Caco-2 (cell line): ENCODE results near the gene DDHD1. TPM values are rescaled to one million over a fixed set of nuclear protein-coding genes. Genes with fewer than 3 reads are reported as not detected.
"Not testable (repeated sequence)": the region's sequence is repeated elsewhere in the genome, so short reads cannot be mapped to it uniquely, and the experiment has no call there.

Experiments used
- BruUV-seq: library from RNA; stranded (reverse); fragments of 400-500 nt; replicated peaks from 2 replicates; lab custom pipeline; 2021; lab: Mats Ljungman, UMichigan
- CTCF ChIA-PET: fragments of 300-600 bp; sonication (Branson Sonifier 250); formaldehyde crosslinking; loops from one replicate; lab custom pipeline; 2022; ENCODE audit warnings: antibody characterized with exemption; lab: Charles Lee
- POLR2A ChIA-PET: fragments of 300-600 bp; sonication (Branson Sonifier 250); formaldehyde crosslinking; loops from one replicate; lab custom pipeline; 2022; ENCODE audit warnings: antibody characterized with exemption; lab: Charles Lee
- DNase-seq, 2 experiments: peaks; one replicate each; pipeline versions ENCODE4 v3.0.0 to v3.0.0-alpha.2; 2020 to 2022
- H3K27me3 ChIP-seq: replicated peaks from 2 replicates; pipeline ENCODE4 v1.6.0; 2011; ENCODE audit warnings: low read length; ENCODE audit not compliant: control insufficient read depth, insufficient read depth
- H3K36me3 ChIP-seq: 2 replicates; pipeline ENCODE4 v1.5.1; 2011; ENCODE audit warnings: low read length; ENCODE audit not compliant: control insufficient read depth, insufficient read depth
- H3K4me1 ChIP-seq: fragments of 250-450 bp; sonication (Bioruptor Pico); 2 replicates; pipeline ENCODE4 v1.5.1; 2020; ENCODE audit warnings: mild to moderate bottlenecking
- H3K4me3 ChIP-seq: 2 replicates; pipeline ENCODE4 v1.5.1; 2011; ENCODE audit warnings: low read depth, mild to moderate bottlenecking, control low read depth, low read length
- H3K9me3 ChIP-seq: fragments of 250-450 bp; sonication (Bioruptor Pico); 2 replicates; pipeline ENCODE4 v1.5.1; 2020; ENCODE audit warnings: mild to moderate bottlenecking, moderate library complexity
- H3K27ac Mint-ChIP-seq: one replicate; pipeline ENCODE4 v1.8.0; 2022; ENCODE audit warnings: mixed read lengths; ENCODE audit not compliant: unreplicated experiment
- H3K27me3 Mint-ChIP-seq: one replicate; pipeline ENCODE4 v1.8.0; 2022; ENCODE audit warnings: mixed read lengths; ENCODE audit not compliant: insufficient read depth, unreplicated experiment
- H3K36me3 Mint-ChIP-seq: one replicate; pipeline ENCODE4 v1.8.0; 2022; ENCODE audit warnings: mild to moderate bottlenecking, mixed read lengths; ENCODE audit not compliant: insufficient read depth, unreplicated experiment
- H3K4me1 Mint-ChIP-seq: one replicate; pipeline ENCODE4 v1.8.0; 2022; ENCODE audit warnings: low read depth, mixed read lengths; ENCODE audit not compliant: unreplicated experiment
- H3K4me3 Mint-ChIP-seq: one replicate; pipeline ENCODE4 v1.8.0; 2022; ENCODE audit warnings: mild to moderate bottlenecking, moderate library complexity, mixed read lengths; ENCODE audit not compliant: unreplicated experiment
- H3K9me3 Mint-ChIP-seq: one replicate; pipeline ENCODE4 v1.8.0; 2022; ENCODE audit warnings: mixed read lengths; ENCODE audit not compliant: unreplicated experiment
- CTCF ChIP-seq, 2 experiments: fragments of 200-600 bp in 1 of 2; IDR thresholded peaks; 1 replicate in 1 of 2; 2 replicates in 1 of 2; pipeline versions ENCODE4 v1.5.1 to v1.8.0; 2011 to 2022; ENCODE audit warnings: antibody characterized with exemption in 1 of 2, control low read depth in 1 of 2, inconsistent platforms in 1 of 2, low read depth in 1 of 2, low read length in 1 of 2, mild to moderate bottlenecking in 1 of 2, moderate library complexity in 1 of 2; ENCODE audit not compliant: insufficient read depth in 1 of 2, severe bottlenecking in 1 of 2, unreplicated experiment in 1 of 2
- intact Hi-C: fragments of 100-400 bp; cut with micrococcal nuclease; formaldehyde crosslinking; loops from one replicate; pipeline ENCODE4 v1.10.0; 2022; ENCODE audit not compliant: unreplicated experiment
- total RNA-seq: library from RNA; stranded (reverse); gene quantifications from 2 replicates; pipeline ENCODE4 v1.2.3, GENCODE V29; 2022

The DDHD1 gene
- total RNA-seq, 1 experiment from 2014 or later = 8.8 TPM

- intact Hi-C loops = no loop called here
- TF ChIP-seq CTCF (IDR thresholded peaks at IDR 0.05; ENCODE audit: insufficient read depth in 1 of 2, low read depth in 1 of 2, low read length in 1 of 2, severe bottlenecking in 1 of 2, unreplicated experiment in 1 of 2) = no peak
- no TSS peak for BruUV-seq
- ChIA-PET POLR2A (no interaction called here), CTCF (no interaction called here)
- no peak overlapping the region for H3K4me3 Mint-ChIP-seq
- H3K9me3 Mint-ChIP-seq = peaks cover 4% of the 10 kb centered on the region
- H3K27me3 ChIP-seq = no peaks in the 10 kb centered on the region; the same call in 1 of the 2 replicates
- no peaks in the 10 kb centered on the region for H3K4me1 ChIP-seq
- no peaks in the 10 kb centered on the region; the same call in 1 of the 2 replicates for H3K9me3 ChIP-seq
- H3K4me1 Mint-ChIP-seq = no peaks in the 10 kb centered on the region
- H3K36me3 Mint-ChIP-seq = no peaks in the 10 kb centered on the region
- DNase-seq = no peak
- no peak overlapping the region for H3K4me3 ChIP-seq
- peaks cover 6% of the 10 kb centered on the region for H3K27me3 Mint-ChIP-seq
- no peaks in the 10 kb centered on the region for H3K36me3 ChIP-seq
- no peak overlapping the region for H3K27ac Mint-ChIP-seq
Observed at GRCh38 chr14:53186532-53186931, 33.4 kb upstream of the DDHD1 start.

- intact Hi-C loops = no loop called here
- no peak for DNase-seq
- Mint-ChIP-seq H3K9me3 (peaks cover 10% of the 10 kb centered on the region), H3K27ac (no peak overlapping the region), H3K4me1 (no peaks in the 10 kb centered on the region), H3K36me3 (no peaks in the 10 kb centered on the region), H3K4me3 (no peak overlapping the region), H3K27me3 (peaks cover 12% of the 10 kb centered on the region)
- ChIA-PET CTCF (no interaction called here), POLR2A (no interaction called here)
- no peak overlapping the region for H3K4me3 ChIP-seq
- no peaks in the 10 kb centered on the region for H3K4me1 ChIP-seq
- no peak for TF ChIP-seq CTCF (IDR thresholded peaks at IDR 0.05; ENCODE audit: insufficient read depth in 1 of 2, low read depth in 1 of 2, low read length in 1 of 2, severe bottlenecking in 1 of 2, unreplicated experiment in 1 of 2)
- H3K27me3 ChIP-seq = no peaks in the 10 kb centered on the region; the same call in 1 of the 2 replicates
- no peaks in the 10 kb centered on the region for H3K36me3 ChIP-seq
- H3K9me3 ChIP-seq = no peaks in the 10 kb centered on the region
- no TSS peak for BruUV-seq
Observed at GRCh38 chr14:53183611-53184010, 30.5 kb upstream of the DDHD1 start.

- ChIA-PET POLR2A (no interaction called here), CTCF (no interaction called here)
- no peak for TF ChIP-seq CTCF (IDR thresholded peaks at IDR 0.05; ENCODE audit: insufficient read depth in 1 of 2, low read depth in 1 of 2, low read length in 1 of 2, severe bottlenecking in 1 of 2, unreplicated experiment in 1 of 2)
- Mint-ChIP-seq H3K27ac (no peak overlapping the region), H3K4me3 (no peak overlapping the region), H3K4me1 (no peaks in the 10 kb centered on the region), H3K27me3 (peaks cover 12% of the 10 kb centered on the region), H3K36me3 (no peaks in the 10 kb centered on the region), H3K9me3 (peaks cover 10% of the 10 kb centered on the region)
- DNase-seq = no peak
- Histone ChIP-seq H3K4me3 (no peak overlapping the region), H3K27me3 (no peaks in the 10 kb centered on the region; the same call in 1 of the 2 replicates), H3K9me3 (no peaks in the 10 kb centered on the region), H3K36me3 (no peaks in the 10 kb centered on the region), H3K4me1 (no peaks in the 10 kb centered on the region)
- intact Hi-C loops = no loop called here
- no TSS peak for BruUV-seq
Observed at GRCh38 chr14:53183056-53183455, 29.9 kb upstream of the DDHD1 start.

GRCh38 chr14:53181463-53182081 is 28.4 kb upstream of the DDHD1 start:
- BruUV-seq, H3K4me3 ChIP-seq, H3K36me3 Mint-ChIP-seq, H3K27ac Mint-ChIP-seq, H3K4me1 Mint-ChIP-seq, H3K9me3 Mint-ChIP-seq, H3K36me3 ChIP-seq, H3K9me3 ChIP-seq, POLR2A ChIA-PET, H3K27me3 ChIP-seq, DNase-seq, CTCF ChIA-PET, H3K4me1 ChIP-seq, H3K4me3 Mint-ChIP-seq: not testable (repeated sequence)
- peaks cover 16% of the 10 kb centered on the region for H3K27me3 Mint-ChIP-seq
- intact Hi-C loops = loop anchor here (1.0 kb wide), 1 partner anchor 11 kb away; no protein-coding TSS in a partner anchor
